Stimulated activated CD8-positive, alpha-beta memory T cell treated with anti-CD3 and anti-CD28 coated beads, Interleukin-15, amount 100 ng/mL, for 24 hours (primary cell): ENCODE measurements around the gene CLDN1.

Source experiments
- DNase-seq: peaks from one replicate; pipeline ENCODE4 v3.0.0-alpha.2; 2020; ENCODE audit warnings: low read depth

Gene CLDN1, protein sequence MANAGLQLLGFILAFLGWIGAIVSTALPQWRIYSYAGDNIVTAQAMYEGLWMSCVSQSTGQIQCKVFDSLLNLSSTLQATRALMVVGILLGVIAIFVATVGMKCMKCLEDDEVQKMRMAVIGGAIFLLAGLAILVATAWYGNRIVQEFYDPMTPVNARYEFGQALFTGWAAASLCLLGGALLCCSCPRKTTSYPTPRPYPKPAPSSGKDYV

GRCh38 chr3:190321789-190322603 lies at the start of gene CLDN1:
Gene CLDN1, minus strand, starts transcription at chr3:190322446. Its CDS starts 240 bp downstream, at chr3:190322206.
- DNase-seq, result peak; percentile 61

GRCh38 chr3:190371152-190371551 lies 48.9 kb upstream of the CLDN1 start:
- DNase-seq, result no peak

GRCh38 chr3:190370369-190370768 lies 48.1 kb upstream of the CLDN1 start:
- no peak for DNase-seq

DNA sequence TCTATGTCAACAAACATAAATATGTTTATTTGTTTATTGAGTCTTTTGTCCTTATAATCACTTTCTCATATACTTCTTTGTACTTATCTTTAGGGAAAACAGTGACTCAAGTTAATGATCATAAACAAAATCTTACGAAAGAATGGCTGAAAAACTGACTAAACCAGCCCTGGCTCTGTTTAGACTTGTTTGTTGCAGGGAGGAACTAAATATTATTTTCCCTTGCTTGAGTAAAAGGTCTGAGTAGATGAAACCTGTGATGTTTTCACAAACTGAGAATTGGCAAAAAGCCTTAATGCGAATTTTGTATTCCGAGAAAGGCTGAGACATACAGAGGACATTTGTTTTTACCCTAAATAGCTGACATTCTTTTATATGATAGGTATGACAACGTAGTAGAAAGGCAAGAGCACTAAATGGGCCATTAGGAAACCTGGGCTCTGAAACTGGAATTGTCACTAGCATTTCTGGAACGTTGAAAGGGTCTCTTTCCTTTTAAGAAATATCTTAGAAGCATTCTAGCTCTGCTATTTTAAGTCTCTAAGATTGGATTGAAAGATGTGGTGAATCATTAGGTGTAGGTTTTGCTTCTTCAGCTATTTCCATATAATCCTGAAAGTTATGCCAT lies 47.5 kb upstream of the CLDN1 start:
- DNase-seq, result no peak

GRCh38 chr3:190368881-190369280 lies 46.6 kb upstream of the CLDN1 start:
- DNase-seq, result no peak

GRCh38 chr3:190366133-190366532 lies 43.9 kb upstream of the CLDN1 start:
- DNase-seq, result no peak

GRCh38 chr3:190362258-190362657 lies 40.0 kb upstream of the CLDN1 start:
- no peak for DNase-seq

DNA sequence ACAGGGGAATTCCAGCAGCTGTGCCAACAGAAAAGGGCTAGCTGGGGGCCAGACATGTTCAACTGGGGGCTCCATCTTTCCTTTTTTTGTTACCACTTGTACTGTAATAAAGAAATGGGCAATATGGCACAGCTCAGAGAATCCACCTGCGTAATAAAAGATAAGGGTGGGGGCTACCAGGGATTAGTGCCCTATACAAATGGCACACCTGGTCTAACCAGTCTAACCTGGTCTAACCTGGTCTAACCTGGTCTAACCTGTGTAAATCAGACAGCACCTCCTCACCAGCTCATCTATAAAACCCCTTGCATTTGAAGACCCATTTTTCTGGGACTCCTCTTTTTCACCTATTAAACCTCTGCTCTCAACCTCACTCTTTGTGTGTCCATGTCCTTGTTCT lies 39.5 kb upstream of the CLDN1 start:
- DNase-seq, result no peak

DNA sequence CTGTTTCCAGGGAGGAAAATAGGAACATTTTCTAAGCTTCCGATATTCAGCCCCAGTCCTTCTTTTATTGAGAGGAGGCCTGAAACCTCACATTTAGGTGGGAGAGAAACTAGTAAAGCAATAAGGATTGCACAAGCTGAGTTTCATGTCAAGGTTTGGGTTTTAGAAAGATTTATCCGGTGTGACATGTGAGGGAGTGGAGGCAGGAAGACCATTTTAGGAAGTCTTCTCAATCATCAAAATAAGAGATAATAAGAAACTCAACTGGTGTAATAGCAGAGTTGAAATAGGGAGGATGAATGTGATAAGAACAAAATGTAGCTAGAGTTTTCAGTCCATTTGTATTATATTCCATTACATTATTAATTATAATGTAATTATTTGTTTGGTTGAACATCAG lies 38.0 kb upstream of the CLDN1 start:
- no peak for DNase-seq

GRCh38 chr3:190359813-190360212 lies 37.6 kb upstream of the CLDN1 start:
- no peak for DNase-seq

GRCh38 chr3:190357468-190357867 lies 35.2 kb upstream of the CLDN1 start:
- no peak for DNase-seq

- no peak for DNase-seq
Observed at GRCh38 chr3:190356246-190356645, 34.0 kb upstream of the CLDN1 start.

GRCh38 chr3:190352861-190353457 lies 30.7 kb upstream of the CLDN1 start:
- DNase-seq, result no peak

DNA sequence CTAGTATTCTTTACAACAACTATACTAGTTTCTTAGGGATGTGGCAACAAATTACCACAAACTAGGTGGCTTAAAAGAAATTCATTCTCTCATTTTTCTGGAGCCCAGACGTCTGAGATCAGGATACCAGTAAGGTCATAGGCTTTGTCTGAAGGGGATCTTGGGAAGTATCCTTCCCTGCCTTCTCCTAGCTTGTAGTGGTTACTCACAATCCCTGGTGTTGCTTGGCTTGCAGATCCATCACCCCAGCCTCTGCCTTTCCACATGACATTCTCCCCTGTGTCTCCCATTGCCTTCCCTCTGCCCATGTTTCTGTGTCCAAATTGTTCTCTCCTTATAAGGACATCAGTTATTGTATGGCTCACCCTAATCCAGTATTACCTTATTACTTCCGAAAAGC lies 24.3 kb upstream of the CLDN1 start:
- DNase-seq, result no peak

- no peak for DNase-seq
Observed at GRCh38 chr3:190345878-190346277, 23.6 kb upstream of the CLDN1 start.

- no peak for DNase-seq
Observed at GRCh38 chr3:190345027-190345821, 23.0 kb upstream of the CLDN1 start.

- no peak for DNase-seq
Observed at GRCh38 chr3:190340071-190340470, 17.8 kb upstream of the CLDN1 start.

GRCh38 chr3:190339130-190339529 lies 16.9 kb upstream of the CLDN1 start:
- DNase-seq, result no peak

DNA sequence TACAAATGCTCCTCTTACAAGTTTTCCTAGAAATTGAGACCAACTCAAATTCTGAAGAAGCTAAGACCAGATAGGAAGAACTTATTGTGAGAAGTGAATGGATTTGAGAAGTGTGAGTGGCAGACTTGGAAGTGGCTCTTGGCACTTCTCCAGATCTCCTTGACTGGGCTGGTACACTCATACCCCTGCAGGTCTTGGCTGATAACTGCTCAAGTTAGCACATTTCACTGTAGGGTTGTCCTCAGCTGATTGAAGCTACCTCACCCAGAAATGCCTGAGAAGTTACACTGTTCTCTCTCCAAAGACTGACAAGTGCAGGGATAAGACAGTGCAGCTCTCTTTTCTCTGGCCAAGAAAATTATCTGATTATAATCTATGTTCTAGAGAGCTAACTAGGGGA lies 16.5 kb upstream of the CLDN1 start:
- no peak for DNase-seq

DNA sequence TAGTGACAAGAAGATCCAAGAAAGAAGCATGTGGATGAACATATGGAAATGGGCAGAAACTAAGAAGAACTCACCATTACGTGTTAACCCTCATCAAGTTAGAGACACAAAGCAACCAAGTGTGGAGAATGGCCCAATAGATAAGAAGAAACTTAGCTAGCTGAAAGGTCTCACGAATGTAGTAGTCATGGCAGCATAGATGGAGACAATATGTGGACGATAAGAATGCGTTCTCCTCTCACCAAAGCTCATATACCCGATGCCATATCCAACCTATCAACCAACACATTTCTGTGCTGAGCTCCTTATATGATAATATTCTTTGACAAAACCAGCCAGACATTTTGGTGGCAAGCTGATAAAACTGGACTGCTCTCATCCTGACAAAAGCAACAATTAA lies 15.1 kb upstream of the CLDN1 start:
- no peak for DNase-seq

DNA sequence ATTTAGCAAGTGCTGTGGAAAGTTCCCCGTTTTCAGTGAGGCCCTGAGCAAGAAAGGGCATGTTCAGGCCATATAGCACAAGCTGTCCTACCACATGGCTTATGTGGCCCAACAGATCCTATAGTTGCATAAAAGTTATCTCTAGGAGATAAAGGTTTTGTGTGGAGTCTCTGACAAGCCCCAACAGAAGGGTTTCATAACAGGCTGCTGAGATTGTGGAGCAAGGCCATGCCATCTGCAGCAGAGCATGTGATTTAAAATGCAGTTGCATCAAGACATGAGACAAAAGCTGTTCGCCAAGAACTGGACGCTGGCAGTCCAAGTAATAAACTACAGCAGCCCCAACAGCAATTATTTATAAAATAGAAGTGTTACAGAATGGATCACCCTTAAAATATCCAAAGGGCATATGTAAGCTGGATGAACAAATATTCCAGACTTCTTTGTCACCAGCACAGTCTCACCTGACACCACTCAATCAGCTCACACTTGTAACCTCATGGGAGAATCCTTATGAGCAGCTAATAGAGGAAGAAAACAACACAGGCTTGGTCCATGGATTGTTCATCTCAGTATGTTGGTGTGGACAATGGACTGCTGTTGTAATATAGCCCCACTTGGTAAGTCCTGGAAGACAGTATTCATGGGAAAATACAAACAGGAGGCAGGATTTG lies 14.4 kb upstream of the CLDN1 start:
- no peak for DNase-seq
